Neutrophil (primary cell): Measurements from ENCODE around the gene MOB1B.

Source experiments
- H3K27ac ChIP-seq: fragments of 200-600 bp; sonication (generic); 2 replicates; pipeline ENCODE4 v1.5.1; 2016; ENCODE audit warnings: mild to moderate bottlenecking, moderate library complexity
- H3K27me3 ChIP-seq: fragments of 200-600 bp; sonication (generic); 2 replicates; pipeline ENCODE4 v1.6.0; 2016; ENCODE audit warnings: mild to moderate bottlenecking
- H3K36me3 ChIP-seq: fragments of 200-600 bp; sonication (generic); 2 replicates; pipeline ENCODE4 v1.5.1; 2017
- H3K4me1 ChIP-seq, 2 experiments: fragments of 200-600 bp in 1 of 2; sonication (generic) in 1 of 2; 1 replicate in 1 of 2; 2 replicates in 1 of 2; pipeline versions ENCODE4 v1.5.1 to v1.6.1; 2013 to 2016; ENCODE audit warnings: low read depth in 1 of 2, low read length in 1 of 2, mild to moderate bottlenecking in 1 of 2, moderate library complexity in 1 of 2; ENCODE audit not compliant: control insufficient read depth in 1 of 2, insufficient read depth in 1 of 2
- H3K4me3 ChIP-seq, 2 experiments: fragments of 200-600 bp in 1 of 2; sonication (generic) in 1 of 2; 1 replicate in 1 of 2; 2 replicates in 1 of 2; pipeline ENCODE4 v1.5.1; 2013 to 2016; ENCODE audit warnings: low read depth in 1 of 2, low read length in 1 of 2, mild to moderate bottlenecking in 1 of 2, moderate library complexity in 1 of 2
- H3K9me3 ChIP-seq: fragments of 200-600 bp; sonication (generic); 2 replicates; pipeline ENCODE4 v1.5.1; 2016
- CTCF ChIP-seq: fragments of 200-600 bp; sonication (generic); IDR thresholded peaks from 2 replicates; pipeline ENCODE4 v1.5.1; 2016; ENCODE audit warnings: antibody characterized with exemption

Gene MOB1B

GRCh38 chr4:70914631-70915030 is 12.5 kb downstream of the MOB1B start:
- no peak overlapping the region for H3K27ac ChIP-seq
- H3K4me1 ChIP-seq: no peaks in the 10 kb centered on the region
- no peaks in the 10 kb centered on the region for H3K27me3 ChIP-seq
- H3K36me3 ChIP-seq: no peaks in the 10 kb centered on the region
- no peak for TF ChIP-seq CTCF
- H3K4me3 ChIP-seq: no peak overlapping the region
- H3K9me3 ChIP-seq: no peaks in the 10 kb centered on the region

- Histone ChIP-seq H3K27ac (no peak overlapping the region), H3K9me3 (no peaks in the 10 kb centered on the region), H3K27me3 (no peaks in the 10 kb centered on the region), H3K36me3 (no peaks in the 10 kb centered on the region), H3K4me1 (no peaks in the 10 kb centered on the region), H3K4me3 (no peak overlapping the region)
- no peak for TF ChIP-seq CTCF
Observed at GRCh38 chr4:70915036-70915815, 13.1 kb downstream of the MOB1B start.

- no peak for TF ChIP-seq CTCF
- Histone ChIP-seq H3K9me3 (no peaks in the 10 kb centered on the region), H3K27me3 (no peaks in the 10 kb centered on the region), H3K4me1 (no peaks in the 10 kb centered on the region), H3K27ac (no peak overlapping the region), H3K4me3 (no peak overlapping the region), H3K36me3 (no peaks in the 10 kb centered on the region)
Observed at GRCh38 chr4:70915874-70916559, 13.8 kb downstream of the MOB1B start.

GRCh38 chr4:70920592-70920991 is 18.4 kb downstream of the MOB1B start:
- Histone ChIP-seq H3K9me3 (no peaks in the 10 kb centered on the region), H3K27ac (no peak overlapping the region), H3K4me1 (no peaks in the 10 kb centered on the region), H3K36me3 (no peaks in the 10 kb centered on the region), H3K4me3 (no peak overlapping the region), H3K27me3 (no peaks in the 10 kb centered on the region)
- TF ChIP-seq CTCF: no peak

GRCh38 chr4:70925418-70925817 is 23.2 kb downstream of the MOB1B start:
- Histone ChIP-seq H3K27ac (no peak overlapping the region), H3K9me3 (no peaks in the 10 kb centered on the region), H3K4me1 (peaks cover 0 to 3% of the 10 kb centered on the region in 2 experiments), H3K36me3 (no peaks in the 10 kb centered on the region), H3K4me3 (no peak overlapping the region), H3K27me3 (no peaks in the 10 kb centered on the region)
- TF ChIP-seq CTCF: no peak
